ENCODE results near the gene DVL1. TPM values are rescaled to one million over a fixed set of nuclear protein-coding genes. Genes with fewer than 3 reads are reported as not detected.

DVL1 gene
- total and polyA plus RNA-seq, 7 donors: 25.8 to 85.0 (median 58.9) TPM

DNA sequence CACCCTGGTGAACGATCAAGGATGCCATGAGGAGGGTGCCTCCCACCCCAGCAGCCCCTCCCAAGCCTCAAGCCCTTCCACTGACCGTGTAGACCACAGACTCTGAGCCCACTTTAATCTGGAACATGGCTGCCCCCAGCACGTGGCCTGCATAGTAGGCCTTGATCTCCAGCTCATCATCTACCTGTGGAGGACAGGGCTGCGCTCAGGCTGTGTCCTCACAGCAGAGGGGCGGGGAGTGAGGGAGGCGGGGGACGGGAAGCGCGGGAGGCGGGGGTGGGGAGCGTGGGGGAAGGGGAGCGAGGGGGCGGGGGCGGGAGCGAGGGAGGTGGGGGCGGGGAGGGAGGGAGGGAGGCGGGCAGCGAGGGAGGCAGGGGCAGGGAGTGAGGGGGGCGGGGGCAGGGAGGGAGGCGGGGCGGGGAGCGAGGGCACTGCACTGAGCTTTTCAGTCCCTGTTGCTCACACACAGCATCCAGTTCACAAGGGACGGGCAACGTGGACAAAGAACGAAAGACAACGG lies 33.7 kb downstream of the DVL1 start:
- WGBS, 2 donors: 83 to 85% methylated on average over 25 to 26 of the region's 26 CpGs
- Histone ChIP-seq H3K9me3 (no peaks in the 10 kb centered on the region), H3K27me3 (no peaks in the 10 kb centered on the region), H3K36me3 (peaks cover 34 to 72% (median 41%) of the 10 kb centered on the region in 4 donors), H3K4me3 (no peak overlapping the region), H3K27ac (peak overlapping the region; percentile 84 to 90 (median 86)), H3K4me1 (peaks cover 0 to 45% (median 40%) of the 10 kb centered on the region in 4 donors)
- intact Hi-C loops (cut with DNase I): no loop called here
- TF ChIP-seq POLR2A (IDR thresholded peaks at IDR 0.05) (no peak), EP300 (IDR thresholded peaks at IDR 0.05) (no peak), POLR2AphosphoS5 (IDR thresholded peaks at IDR 0.05) (no peak)
- TF ChIP-seq, protein P1, sequence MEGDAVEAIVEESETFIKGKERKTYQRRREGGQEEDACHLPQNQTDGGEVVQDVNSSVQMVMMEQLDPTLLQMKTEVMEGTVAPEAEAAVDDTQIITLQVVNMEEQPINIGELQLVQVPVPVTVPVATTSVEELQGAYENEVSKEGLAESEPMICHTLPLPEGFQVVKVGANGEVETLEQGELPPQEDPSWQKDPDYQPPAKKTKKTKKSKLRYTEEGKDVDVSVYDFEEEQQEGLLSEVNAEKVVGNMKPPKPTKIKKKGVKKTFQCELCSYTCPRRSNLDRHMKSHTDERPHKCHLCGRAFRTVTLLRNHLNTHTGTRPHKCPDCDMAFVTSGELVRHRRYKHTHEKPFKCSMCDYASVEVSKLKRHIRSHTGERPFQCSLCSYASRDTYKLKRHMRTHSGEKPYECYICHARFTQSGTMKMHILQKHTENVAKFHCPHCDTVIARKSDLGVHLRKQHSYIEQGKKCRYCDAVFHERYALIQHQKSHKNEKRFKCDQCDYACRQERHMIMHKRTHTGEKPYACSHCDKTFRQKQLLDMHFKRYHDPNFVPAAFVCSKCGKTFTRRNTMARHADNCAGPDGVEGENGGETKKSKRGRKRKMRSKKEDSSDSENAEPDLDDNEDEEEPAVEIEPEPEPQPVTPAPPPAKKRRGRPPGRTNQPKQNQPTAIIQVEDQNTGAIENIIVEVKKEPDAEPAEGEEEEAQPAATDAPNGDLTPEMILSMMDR (IDR thresholded peaks at IDR 0.05): no peak
- DNase-seq: no peak

DNA sequence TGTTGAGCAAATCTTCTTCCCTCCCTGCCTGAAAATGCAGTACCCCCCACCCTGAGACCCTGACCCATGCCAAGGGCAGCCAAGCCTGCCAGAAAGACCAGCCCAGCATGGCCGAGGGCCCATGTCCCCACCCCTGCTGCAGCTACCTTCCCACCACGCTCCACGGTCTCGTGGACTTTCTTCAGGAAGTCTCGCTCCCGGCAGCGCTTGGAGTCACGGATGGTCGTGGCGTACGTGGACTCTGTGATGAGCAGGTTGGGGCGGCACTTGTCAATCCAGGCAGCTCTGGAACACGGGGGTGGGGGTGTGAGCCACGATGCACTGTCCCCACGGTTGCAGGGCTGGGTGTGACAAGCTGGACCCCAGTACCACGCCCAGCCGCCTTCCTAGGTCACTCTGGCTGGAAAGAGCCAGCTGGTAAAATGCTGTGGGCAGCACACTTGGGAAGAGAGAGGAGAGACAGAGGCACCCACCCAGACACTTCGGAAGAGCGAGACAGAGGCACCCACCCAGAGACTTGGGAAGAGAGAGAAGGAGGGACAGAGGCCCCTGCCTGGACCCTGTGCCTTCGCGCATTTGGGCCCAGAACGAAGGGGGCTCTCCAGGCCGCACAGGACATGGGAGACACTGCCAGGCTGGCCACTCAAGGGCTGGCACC lies 34.4 kb downstream of the DVL1 start:
- no peak for DNase-seq
- TF ChIP-seq, protein P1 (IDR thresholded peaks at IDR 0.05): no peak
- TF ChIP-seq POLR2AphosphoS5 (IDR thresholded peaks at IDR 0.05) (no peak), POLR2A (IDR thresholded peaks at IDR 0.05) (no peak), EP300 (IDR thresholded peaks at IDR 0.05) (no peak)
- intact Hi-C loops (cut with DNase I): no loop called here
- Histone ChIP-seq H3K27me3 (no peaks in the 10 kb centered on the region), H3K27ac (peak overlapping the region; percentile 2 to 84 (median 52)), H3K4me3 (no peak overlapping the region), H3K9me3 (no peaks in the 10 kb centered on the region), H3K36me3 (peaks cover 27 to 72% (median 40%) of the 10 kb centered on the region in 4 donors), H3K4me1 (peaks cover 0 to 49% (median 42%) of the 10 kb centered on the region in 4 donors)
- WGBS, 2 donors: 90 to 93% methylated on average over 23 of the region's 23 CpGs

DNA sequence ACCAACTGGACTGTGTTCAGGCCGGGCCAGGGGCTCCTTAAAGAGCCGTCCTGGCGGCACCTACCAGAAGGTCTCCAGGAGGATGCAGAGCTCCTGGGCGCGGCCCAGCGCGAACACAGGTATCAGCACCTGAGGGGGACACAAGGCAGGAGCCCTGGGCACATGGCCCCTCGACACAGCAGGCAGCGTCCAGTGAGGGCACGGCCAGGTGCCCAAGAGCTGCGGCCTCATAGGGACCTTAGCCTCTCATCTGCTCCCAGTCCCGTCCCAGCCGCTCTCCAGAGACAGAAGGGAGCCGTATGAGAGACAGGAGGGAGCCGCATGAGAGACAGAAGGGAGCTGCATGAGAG lies 35.0 kb downstream of the DVL1 start:
- WGBS, 2 donors: 94 to 96% methylated on average over 15 of the region's 15 CpGs
- peaks cover 0 to 50% (median 45%) of the 10 kb centered on the region in 4 donors for H3K4me1 ChIP-seq
- TF ChIP-seq POLR2A (IDR thresholded peaks at IDR 0.05) (no peak), POLR2AphosphoS5 (IDR thresholded peaks at IDR 0.05) (no peak), EP300 (IDR thresholded peaks at IDR 0.05) (no peak)
- TF ChIP-seq, protein P1 (IDR thresholded peaks at IDR 0.05): no peak
- no peak for DNase-seq
- no peaks in the 10 kb centered on the region for H3K9me3 ChIP-seq
- intact Hi-C loops (cut with DNase I): no loop called here
- H3K27ac ChIP-seq: no peak overlapping the region
- no peak overlapping the region for H3K4me3 ChIP-seq
- no peaks in the 10 kb centered on the region for H3K27me3 ChIP-seq
- H3K36me3 ChIP-seq: peaks cover 24 to 67% (median 40%) of the 10 kb centered on the region in 4 donors

DNA sequence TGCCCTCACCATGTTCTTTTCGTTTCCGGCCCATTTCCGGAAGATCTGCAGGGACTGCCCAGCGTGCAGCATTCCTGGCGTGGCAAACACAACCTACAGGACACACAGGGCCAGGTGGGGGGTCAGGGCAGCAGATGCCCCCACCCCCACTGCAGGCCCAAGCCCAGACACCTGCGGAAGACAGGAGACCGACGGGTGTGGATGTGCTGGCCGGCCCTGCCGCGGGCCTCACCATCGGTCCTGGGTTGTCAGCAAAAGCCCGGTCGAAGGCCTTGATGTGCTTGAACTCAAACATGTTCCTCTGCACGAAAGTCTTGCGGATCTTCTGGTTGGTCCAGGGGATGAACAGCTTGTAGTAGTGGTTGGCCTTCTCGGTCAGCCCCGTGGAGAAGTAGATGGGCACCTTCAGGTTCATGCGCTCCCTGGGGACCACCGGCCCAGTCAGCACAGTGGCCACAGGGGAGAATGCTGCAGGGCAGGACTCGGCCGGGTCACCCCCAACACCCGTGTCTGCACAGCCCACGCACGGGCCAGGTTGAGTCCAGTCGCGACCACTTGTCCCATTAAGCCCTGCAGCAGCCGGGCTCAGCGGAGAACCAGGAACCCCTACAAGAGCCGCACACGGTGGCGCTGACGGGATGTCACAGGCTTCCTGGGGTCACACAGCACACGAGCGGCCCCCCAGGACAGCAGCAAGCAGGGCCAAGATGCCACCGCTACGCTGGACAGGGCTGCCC lies 35.5 kb downstream of the DVL1 start:
- Histone ChIP-seq H3K36me3 (peaks cover 24 to 62% (median 38%) of the 10 kb centered on the region in 4 donors), H3K4me3 (no peak overlapping the region), H3K9me3 (no peaks in the 10 kb centered on the region), H3K4me1 (peaks cover 0 to 50% (median 44%) of the 10 kb centered on the region in 4 donors), H3K27ac (no peak overlapping the region), H3K27me3 (no peaks in the 10 kb centered on the region)
- TF ChIP-seq POLR2A (IDR thresholded peaks at IDR 0.05) (no peak), EP300 (IDR thresholded peaks at IDR 0.05) (no peak), POLR2AphosphoS5 (IDR thresholded peaks at IDR 0.05) (no peak)
- TF ChIP-seq, protein P1 (IDR thresholded peaks at IDR 0.05): no peak
- WGBS, 2 donors: 93 to 95% methylated on average over 37 of the region's 37 CpGs
- intact Hi-C loops (cut with DNase I): no loop called here
- no peak for DNase-seq

Measured in sigmoid colon (tissue), 7 donors.